Vagina (tissue), 2 donors: ENCODE results near the gene FAM120C.

Experiments
- CTCF ChIP-seq, 3 experiments: fragments of 450-650 bp in 2 of 3; fragments of 200-600 bp in 1 of 3; sonication (generic) in 1 of 3; IDR thresholded peaks; one replicate each; pipeline ENCODE4 v1.5.1; 2017 to 2019; ENCODE audit warnings: antibody characterized with exemption in 3 of 3, mild to moderate bottlenecking in 2 of 3, moderate library complexity in 2 of 3
- POLR2A ChIP-seq, 2 donors: fragments of 450-650 bp; IDR thresholded peaks; one replicate each; pipeline ENCODE4 v1.6.1; 2017; ENCODE audit warnings: antibody characterized with exemption in 2 of 2, mild to moderate bottlenecking in 2 of 2, moderate library complexity in 2 of 2
- POLR2AphosphoS5 ChIP-seq, 2 donors: sonication (generic); formaldehyde crosslinking; IDR thresholded peaks; one replicate each; pipeline ENCODE4 v1.9.0; 2017; ENCODE audit warnings: antibody characterized with exemption in 2 of 2, mild to moderate bottlenecking in 2 of 2, low read depth in 1 of 2; ENCODE audit not compliant: insufficient read depth in 1 of 2

DNA sequence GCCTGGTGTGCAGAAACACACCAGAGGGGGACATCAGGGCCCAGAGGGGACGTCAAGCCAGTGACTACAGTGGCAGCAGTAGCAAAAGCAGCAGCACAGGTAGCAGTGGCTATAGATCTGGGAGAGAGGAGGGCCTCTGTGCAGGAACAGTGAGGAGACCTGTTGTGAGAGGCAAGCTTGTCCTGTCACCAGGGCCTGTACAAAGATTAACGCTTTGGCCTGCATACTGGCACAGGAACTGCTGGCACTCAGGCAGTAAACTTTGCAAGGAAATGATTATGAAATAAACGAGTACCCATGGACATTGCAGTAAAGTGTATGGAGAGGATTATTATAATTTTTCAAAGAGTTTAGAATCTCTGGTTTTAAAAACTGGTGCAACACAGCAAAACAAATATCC is 133.3 kb downstream of the FAM120C start:
- TF ChIP-seq POLR2A (IDR thresholded peaks at IDR 0.05) (no peak), CTCF (IDR thresholded peaks at IDR 0.05) (no peak), POLR2AphosphoS5 (IDR thresholded peaks at IDR 0.05; ENCODE audit: insufficient read depth in 1 of 2, low read depth in 1 of 2) (no peak)
